Measurements from ENCODE around the gene RORC.

Gene RORC

DNA sequence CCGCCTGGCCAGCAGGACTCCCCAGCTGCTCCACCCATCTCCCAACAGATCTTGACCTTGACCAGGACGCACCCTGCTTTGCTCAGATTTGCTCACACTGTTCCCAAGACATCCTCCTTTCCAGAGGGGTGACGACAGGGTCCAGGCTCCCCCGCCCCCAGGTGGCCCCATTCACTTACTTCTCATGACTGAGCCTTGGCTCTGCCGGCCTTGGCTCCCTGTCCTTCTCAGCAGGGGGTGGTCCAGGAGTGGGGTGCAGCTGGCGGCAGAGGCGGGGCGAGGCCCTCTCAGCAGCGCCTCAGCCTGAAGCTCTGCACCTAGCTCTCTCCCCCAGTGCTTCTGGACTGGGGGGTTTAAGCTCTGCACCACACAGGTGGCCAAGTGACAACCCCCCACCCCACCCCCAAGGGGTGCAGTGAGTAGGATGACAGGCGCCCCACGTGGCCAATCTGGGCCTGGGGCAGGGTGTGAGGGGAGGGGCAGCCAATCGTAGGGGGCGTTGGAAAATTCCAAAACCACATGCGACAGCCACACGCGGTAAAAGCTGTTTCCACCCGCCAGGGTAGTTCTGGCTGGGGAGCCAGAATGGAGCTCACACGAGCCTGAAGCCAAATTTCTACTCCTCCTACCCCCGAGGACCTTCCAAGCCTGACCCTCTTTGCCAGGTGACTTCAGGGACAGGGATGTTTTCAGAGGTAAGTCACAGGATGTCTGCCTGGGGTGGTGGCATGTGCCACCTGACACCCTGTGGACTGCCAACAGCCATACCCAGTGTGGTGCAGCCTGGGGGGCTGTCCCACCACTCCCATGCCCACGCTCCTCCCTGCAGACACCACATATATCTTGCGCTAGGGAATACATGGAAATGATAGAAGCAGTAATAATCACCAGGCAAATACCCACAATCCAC lies 5.6 kb downstream of the RORC start:
- no peak for DNase-seq (ENCODE audit: low read depth)

- DNase-seq (ENCODE audit: low read depth): no peak
These were observed 6.4 kb downstream of the RORC start for GRCh38 chr1:151825204-151825603.

GRCh38 chr1:151823175-151823574 lies 8.4 kb downstream of the RORC start:
- no peak for DNase-seq (ENCODE audit: low read depth)

- no peak for DNase-seq (ENCODE audit: low read depth)
These were observed 9.2 kb downstream of the RORC start for GRCh38 chr1:151822404-151822803.

DNA sequence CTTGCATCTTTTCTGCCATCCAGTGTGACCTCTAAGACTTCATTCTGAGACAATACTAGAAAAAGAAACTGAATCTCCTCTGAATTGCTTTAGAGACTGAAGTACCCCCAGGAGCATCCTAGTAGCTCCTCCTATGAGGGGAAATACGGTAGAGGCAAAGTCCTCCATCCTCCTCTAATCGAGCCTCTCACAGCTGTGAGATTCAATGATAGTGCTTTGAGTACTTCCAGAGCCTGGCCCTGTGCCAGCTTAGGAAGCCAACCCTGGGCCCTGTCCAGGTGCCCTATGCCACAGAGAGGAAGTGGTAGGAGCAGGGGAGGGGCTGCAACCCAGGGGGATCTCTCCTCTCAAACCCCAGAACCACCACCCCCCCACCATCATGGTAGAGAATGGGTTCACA lies 10.7 kb downstream of the RORC start:
- DNase-seq (ENCODE audit: low read depth): no peak

DNA sequence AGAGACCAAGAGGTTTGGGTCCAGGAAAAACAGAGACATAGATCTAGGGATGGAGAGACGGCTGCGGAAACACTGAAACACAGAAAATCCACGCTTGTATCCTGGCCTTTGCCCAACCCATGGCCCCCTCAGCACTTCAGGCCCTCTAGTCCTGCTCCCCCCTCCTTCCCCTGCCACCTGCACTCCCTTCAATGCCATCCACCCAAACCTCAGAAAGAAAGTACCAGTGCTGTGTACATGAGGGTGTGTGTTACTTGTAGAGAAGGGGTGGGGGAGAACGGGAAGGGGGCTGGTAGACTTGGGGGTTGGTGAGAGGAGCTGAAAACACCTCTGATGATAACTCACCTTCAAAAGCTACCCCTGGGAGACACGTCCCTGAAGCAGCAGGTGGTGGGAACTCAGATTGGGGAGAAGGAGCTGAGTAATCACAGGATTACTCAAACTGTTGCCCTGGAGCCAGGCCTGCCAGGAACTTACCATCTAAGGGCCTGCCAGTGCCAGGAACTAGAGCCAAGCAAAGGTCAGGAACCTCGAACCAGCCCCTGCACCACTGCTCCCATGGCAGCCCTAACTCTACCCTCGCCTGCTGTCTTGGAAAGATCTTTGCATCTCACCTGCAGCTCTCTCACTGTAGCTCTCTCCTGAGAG lies 11.5 kb downstream of the RORC start:
- DNase-seq (ENCODE audit: low read depth): no peak

DNA sequence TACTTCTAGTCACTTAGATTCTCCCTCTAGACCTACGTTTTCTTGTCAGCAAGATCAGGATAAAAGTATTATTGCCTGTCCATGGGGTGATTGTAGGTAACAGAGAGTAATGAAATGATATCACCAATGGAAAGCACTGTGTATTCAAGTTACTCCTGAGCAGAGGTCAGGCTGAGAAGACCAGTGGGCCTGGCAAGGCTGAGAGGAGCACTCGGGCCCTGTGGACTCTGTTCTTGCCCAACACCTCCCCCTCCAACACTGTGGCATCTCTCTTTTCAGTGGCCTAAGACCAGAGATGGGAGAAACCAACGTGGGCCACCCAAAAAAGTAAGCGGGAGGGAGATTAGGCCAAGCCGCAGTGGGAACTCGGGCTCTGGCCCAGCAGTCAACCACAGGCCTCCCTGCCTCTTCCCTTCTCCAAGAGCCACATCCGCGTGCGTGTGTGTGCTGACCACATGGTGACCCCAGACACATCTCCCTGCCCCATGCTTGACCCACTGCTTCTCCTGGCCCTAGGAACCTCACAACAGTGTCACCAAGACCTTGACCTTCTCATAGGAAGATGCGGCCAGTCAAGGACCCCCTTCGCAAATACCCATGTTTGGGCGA lies 12.3 kb downstream of the RORC start:
- DNase-seq (ENCODE audit: low read depth): peak; percentile 21

GRCh38 chr1:151817353-151817730 lies 14.3 kb downstream of the RORC start:
- no peak for DNase-seq (ENCODE audit: low read depth)

- no peak for DNase-seq (ENCODE audit: low read depth)
These were observed 14.9 kb downstream of the RORC start for GRCh38 chr1:151816548-151817352.

- DNase-seq (ENCODE audit: low read depth): no peak
These were observed 15.8 kb downstream of the RORC start for GRCh38 chr1:151815716-151816327.

DNA sequence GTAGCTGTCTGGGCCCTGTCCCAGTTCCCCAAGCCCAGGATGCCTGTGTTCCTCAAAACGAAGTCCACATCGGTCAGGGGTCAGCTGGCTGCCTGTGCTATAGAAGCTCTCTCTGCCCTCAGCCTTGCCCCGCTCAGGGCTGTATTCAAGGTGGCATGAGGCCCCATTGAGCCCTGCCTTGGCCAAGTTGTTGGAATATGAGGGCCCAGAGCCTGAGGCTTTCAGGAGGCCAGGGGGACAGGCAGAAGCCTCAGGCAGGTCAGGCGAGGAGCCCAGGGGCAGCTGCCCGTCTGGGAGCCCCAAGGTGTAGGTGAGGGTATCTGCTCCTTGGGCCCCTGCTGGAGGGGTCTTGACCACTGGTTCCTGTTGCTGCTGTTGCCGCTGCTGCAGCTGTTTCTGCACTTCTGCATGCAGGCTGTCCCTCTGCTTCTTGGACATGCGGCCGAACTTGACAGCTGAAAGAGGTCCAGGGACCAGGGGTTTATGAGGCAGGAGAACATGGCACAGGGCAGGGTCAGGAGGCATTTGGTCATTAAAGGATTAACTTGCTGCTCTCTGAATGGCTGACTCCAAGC lies 16.5 kb downstream of the RORC start:
- no peak for DNase-seq (ENCODE audit: low read depth)

DNA sequence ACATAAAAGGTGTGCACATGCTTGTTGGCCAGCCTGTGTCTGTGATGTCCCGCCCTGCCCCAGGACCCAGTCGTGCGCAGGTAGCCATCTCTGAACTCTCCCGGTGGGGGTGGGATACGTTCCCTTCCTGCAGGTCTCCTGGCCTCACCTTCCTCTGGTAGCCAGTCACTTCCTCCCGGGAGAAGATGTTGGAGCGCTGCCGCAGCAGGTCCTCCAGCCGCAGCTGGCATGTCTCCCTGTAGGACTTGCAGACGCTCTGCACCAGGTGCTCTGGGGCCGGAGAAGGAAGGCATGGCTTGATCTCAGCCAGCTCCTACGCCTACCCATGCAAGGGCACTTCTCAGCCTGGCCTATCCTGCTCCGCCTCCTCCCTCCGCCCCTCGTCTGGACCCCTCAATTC lies 17.2 kb downstream of the RORC start:
- DNase-seq (ENCODE audit: low read depth): no peak

- DNase-seq (ENCODE audit: low read depth): no peak
These were observed 18.2 kb downstream of the RORC start for GRCh38 chr1:151813271-151813977.

DNA sequence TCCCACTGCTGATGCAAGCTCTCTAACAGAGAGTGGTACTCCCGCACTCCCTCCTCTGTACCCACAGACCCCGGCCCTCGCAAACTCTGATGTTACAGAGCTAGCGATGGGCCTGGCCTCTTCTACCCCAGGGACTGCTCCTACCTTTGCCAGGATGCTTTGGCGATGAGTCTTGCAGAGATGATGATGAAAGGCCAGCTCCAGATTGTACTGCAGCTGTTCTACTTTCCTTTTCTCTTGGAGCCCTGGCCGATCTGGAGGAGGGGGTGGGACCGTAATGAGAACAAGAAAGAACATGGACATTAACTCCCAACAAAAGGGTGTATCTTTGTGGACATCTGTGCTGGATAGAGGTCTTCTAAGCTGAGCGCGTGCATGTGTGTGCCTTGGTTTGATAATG lies 20.4 kb downstream of the RORC start:
- DNase-seq (ENCODE audit: low read depth): no peak

GRCh38 chr1:151809985-151810556 lies 21.5 kb downstream of the RORC start:
- DNase-seq (ENCODE audit: low read depth): no peak

DNA sequence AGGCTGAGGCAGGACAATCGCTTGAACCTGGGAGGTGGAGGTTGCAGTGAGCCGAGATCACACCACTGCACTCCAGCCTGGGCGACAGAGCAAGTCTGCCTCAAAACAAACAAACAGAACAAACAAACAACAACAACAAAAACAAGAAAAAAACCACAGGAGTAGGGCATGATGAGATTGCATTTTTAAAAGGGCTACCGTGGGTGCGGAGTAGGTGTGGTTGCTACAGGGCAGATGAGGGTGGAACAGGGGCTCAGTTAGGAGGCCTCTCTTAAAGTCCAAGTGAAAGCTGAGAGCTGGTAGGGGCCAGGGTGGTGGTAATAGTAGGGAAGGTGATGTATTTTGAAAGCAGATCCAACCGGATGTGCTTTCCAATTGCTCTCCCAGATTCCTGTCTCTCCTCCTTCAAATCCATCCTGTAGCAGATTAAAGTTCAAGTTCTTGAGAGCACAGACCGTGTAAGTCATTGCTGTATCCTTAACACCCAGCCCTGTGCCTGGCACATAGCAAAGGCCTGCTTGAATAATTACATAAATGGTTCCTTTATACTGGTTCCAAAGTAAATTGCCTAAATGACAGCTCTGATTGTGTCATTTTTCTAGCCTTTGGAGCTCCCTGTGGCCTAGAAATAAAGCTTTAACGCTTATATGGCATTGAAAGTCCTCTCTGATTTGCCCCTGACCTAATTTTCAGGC lies 22.2 kb downstream of the RORC start:
- no peak for DNase-seq (ENCODE audit: low read depth)

DNA sequence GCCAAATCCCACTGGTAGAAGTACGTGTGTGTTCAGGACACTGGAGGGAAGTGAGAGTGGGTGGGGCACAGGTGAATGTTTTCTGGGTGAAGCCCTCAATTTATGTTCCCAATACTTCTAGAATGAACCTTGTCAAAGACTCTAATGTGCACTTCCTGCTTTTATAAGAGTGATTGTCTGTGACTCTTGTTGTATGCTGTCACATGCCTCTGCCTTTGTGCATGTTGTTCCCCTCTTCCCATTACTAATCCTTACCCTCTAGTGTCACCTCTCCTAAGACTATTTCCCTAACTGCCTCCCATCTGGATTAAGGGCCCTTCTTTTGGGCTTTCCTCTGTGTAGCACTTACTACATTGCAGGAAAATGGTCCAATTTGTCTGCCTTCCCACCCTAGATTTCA lies 23.8 kb downstream of the RORC start:
- DNase-seq (ENCODE audit: low read depth): no peak

GRCh38 chr1:151807131-151807530 lies 24.5 kb downstream of the RORC start:
- DNase-seq (ENCODE audit: low read depth): no peak

DNA sequence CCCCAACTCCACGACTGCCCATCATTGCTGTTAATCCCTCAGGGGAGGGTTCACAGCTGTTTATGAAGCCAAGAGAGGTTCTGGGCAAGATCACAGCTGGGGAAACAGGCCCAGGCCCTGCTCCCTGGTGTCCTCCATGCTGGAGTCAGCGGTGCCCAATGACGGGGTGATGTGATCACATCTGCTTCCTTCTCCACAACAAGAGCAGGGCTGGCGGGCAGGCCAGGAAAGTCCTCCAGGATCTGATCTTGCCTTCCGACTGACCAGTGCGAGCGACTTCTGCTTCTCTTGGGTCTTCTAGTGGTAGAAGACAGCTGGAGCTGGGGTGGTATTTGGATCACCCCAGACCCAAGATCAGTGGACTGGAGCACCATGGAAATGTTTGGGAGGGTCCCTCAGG lies 25.4 kb downstream of the RORC start:
- DNase-seq (ENCODE audit: low read depth): no peak

Data from CMK (cell line).